ENCODE measurements around the gene FAM163B. TPM values are rescaled to one million over a fixed set of nuclear protein-coding genes. Genes with fewer than 3 reads are reported as not detected.

The FAM163B gene
- total RNA-seq, 1 donor from 2014 or later = not detected

- Mint-ChIP-seq H3K9me3 (ENCODE audit: unreplicated experiment) (peaks cover 3% of the 10 kb centered on the region), H3K27ac (ENCODE audit: unreplicated experiment) (no peak overlapping the region), H3K4me1 (ENCODE audit: low read depth, unreplicated experiment) (peaks cover 10% of the 10 kb centered on the region), H3K4me3 (ENCODE audit: unreplicated experiment) (no peak overlapping the region), H3K36me3 (ENCODE audit: low read depth, unreplicated experiment) (no peaks in the 10 kb centered on the region), H3K27me3 (ENCODE audit: low read depth, unreplicated experiment) (peaks cover 34% of the 10 kb centered on the region)
- DNase-seq (ENCODE audit: low read depth) = no peak
- H4K20me1 ChIP-seq (ENCODE audit: insufficient read depth, low read length) = no peaks in the 10 kb centered on the region
- FAIRE-seq = no peak
- H3K4me2 ChIP-seq (ENCODE audit: low read length) = no peak overlapping the region
- TF ChIP-seq EZH2 (IDR thresholded peaks at IDR 0.05; ENCODE audit: insufficient read depth, low read length) = peak; percentile 53
- TF ChIP-seq, protein P1, sequence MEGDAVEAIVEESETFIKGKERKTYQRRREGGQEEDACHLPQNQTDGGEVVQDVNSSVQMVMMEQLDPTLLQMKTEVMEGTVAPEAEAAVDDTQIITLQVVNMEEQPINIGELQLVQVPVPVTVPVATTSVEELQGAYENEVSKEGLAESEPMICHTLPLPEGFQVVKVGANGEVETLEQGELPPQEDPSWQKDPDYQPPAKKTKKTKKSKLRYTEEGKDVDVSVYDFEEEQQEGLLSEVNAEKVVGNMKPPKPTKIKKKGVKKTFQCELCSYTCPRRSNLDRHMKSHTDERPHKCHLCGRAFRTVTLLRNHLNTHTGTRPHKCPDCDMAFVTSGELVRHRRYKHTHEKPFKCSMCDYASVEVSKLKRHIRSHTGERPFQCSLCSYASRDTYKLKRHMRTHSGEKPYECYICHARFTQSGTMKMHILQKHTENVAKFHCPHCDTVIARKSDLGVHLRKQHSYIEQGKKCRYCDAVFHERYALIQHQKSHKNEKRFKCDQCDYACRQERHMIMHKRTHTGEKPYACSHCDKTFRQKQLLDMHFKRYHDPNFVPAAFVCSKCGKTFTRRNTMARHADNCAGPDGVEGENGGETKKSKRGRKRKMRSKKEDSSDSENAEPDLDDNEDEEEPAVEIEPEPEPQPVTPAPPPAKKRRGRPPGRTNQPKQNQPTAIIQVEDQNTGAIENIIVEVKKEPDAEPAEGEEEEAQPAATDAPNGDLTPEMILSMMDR (IDR thresholded peaks at IDR 0.05; ENCODE audit: insufficient read depth, low read depth, low read length) = no peak
- H3K9ac ChIP-seq (ENCODE audit: low read length) = no peak overlapping the region
- no peaks in the 10 kb centered on the region for H3K36me3 ChIP-seq (ENCODE audit: insufficient read depth, low read length)
- H3K4me1 ChIP-seq (ENCODE audit: insufficient read depth, low read length) = no peaks in the 10 kb centered on the region
- peaks cover 4% of the 10 kb centered on the region for H3K9me3 ChIP-seq (ENCODE audit: insufficient read depth, low read depth, low read length)
- no peak overlapping the region for H2AFZ ChIP-seq (ENCODE audit: low read depth, low read length)
- no peak overlapping the region for H3K4me3 ChIP-seq (ENCODE audit: insufficient read depth, low read depth, low read length)
- no peaks in the 10 kb centered on the region for H3K79me2 ChIP-seq (ENCODE audit: insufficient read depth, low read length)
- no peak overlapping the region for H3K27ac ChIP-seq (ENCODE audit: low read depth, low read length)
- peaks cover 17% of the 10 kb centered on the region for H3K27me3 ChIP-seq (ENCODE audit: insufficient read depth, low read length)
Observed at GRCh38 chr9:133585481-133586351, 23.5 kb downstream of the FAM163B start.

DNA sequence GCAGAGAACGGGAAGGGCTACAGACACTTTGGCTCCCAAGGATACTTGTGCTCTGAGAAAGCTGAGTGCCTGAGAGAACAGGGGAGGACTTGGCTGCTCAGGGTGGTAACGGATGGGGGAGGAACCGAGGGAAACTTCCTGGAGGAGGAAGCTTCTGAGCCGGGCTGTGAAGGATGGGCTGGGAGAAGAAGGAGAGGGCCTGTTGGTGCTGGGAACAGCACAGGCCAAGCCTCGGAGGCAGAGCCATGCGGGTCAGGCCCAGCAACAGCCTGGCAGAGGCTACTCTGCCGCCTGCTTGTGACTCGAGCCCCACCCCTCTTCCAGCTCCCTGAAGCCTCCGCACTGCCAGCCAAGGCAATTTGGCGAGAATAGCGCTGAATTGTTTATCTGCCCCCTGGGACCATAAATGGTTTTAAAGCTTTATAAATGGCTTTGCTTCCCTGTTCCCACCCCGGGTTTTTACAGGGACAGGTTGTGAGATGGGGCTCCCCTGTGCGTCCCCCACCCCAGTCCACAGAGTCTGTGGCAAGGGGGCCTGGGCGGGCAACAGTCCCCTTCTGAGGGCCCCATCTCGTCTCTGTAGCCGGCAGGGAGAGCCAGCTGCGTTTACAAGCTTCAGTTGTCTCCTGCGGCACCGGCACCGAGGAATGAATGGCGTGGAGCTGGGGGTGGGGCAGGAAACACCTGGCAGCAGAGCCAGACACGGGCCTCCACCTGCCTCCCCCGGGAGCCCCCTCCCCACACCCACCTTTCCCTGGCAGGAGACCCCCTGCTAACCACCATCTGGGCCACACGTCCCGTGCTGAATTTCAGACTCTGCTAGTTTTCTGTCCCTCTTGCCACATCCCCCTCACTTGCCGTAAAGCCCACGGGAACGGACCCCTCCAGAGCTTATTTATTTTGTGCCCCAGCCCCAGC is 24.4 kb downstream of the FAM163B start:
- H3K4me2 ChIP-seq (ENCODE audit: low read length) = no peak overlapping the region
- no peaks in the 10 kb centered on the region for H3K4me1 ChIP-seq (ENCODE audit: insufficient read depth, low read length)
- H2AFZ ChIP-seq (ENCODE audit: low read depth, low read length) = no peak overlapping the region
- FAIRE-seq (no peak), DNase-seq (ENCODE audit: low read depth) (no peak)
- Mint-ChIP-seq H3K4me1 (ENCODE audit: low read depth, unreplicated experiment) (peaks cover 10% of the 10 kb centered on the region), H3K27me3 (ENCODE audit: low read depth, unreplicated experiment) (peaks cover 40% of the 10 kb centered on the region), H3K4me3 (ENCODE audit: unreplicated experiment) (no peak overlapping the region), H3K36me3 (ENCODE audit: low read depth, unreplicated experiment) (no peaks in the 10 kb centered on the region), H3K27ac (ENCODE audit: unreplicated experiment) (peak overlapping the region; percentile 10), H3K9me3 (ENCODE audit: unreplicated experiment) (peaks cover 3% of the 10 kb centered on the region)
- H3K27me3 ChIP-seq (ENCODE audit: insufficient read depth, low read length) = peaks cover 22% of the 10 kb centered on the region
- peaks cover 4% of the 10 kb centered on the region for H3K9me3 ChIP-seq (ENCODE audit: insufficient read depth, low read depth, low read length)
- H3K4me3 ChIP-seq (ENCODE audit: insufficient read depth, low read depth, low read length) = no peak overlapping the region
- H3K79me2 ChIP-seq (ENCODE audit: insufficient read depth, low read length) = no peaks in the 10 kb centered on the region
- H3K27ac ChIP-seq (ENCODE audit: low read depth, low read length) = no peak overlapping the region
- TF ChIP-seq EZH2 (IDR thresholded peaks at IDR 0.05; ENCODE audit: insufficient read depth, low read length) = no peak
- TF ChIP-seq, protein P1 (IDR thresholded peaks at IDR 0.05; ENCODE audit: insufficient read depth, low read depth, low read length) = no peak
- no peaks in the 10 kb centered on the region for H4K20me1 ChIP-seq (ENCODE audit: insufficient read depth, low read length)
- H3K9ac ChIP-seq (ENCODE audit: low read length) = no peak overlapping the region
- H3K36me3 ChIP-seq (ENCODE audit: insufficient read depth, low read length) = no peaks in the 10 kb centered on the region
